Measurements from ENCODE around the gene GPS1. TPM values are rescaled to one million over a fixed set of nuclear protein-coding genes. Genes with fewer than 3 reads are reported as not detected.

GPS1 gene
- total and polyA plus RNA-seq, 9 of the 15 experiments (the other 6 are each of a cell fraction or from before 2014, with no cell fraction given), result 3.1 to 167 (median 69.9) TPM

- TF ChIP-seq LEF1 (IDR thresholded peaks at IDR 0.05) (0 out of 2 replicates have a peak, but pooled peaks have one; percentile 14), ZNF764 (CRISPR knock-in tag; IDR thresholded peaks at IDR 0.05; ENCODE audit: low read depth) (no peak), CBX3 (IDR thresholded peaks at IDR 0.05; ENCODE audit: borderline replicate concordance in 1 of 2, low read length in 2 of 2) (no peak), PURB (CRISPR knock-in tag; IDR thresholded peaks at IDR 0.05; ENCODE audit: low read depth) (no peak), RBBP5 (IDR thresholded peaks at IDR 0.05; ENCODE audit: borderline replicate concordance, insufficient read depth, low read length, poor library complexity, severe bottlenecking) (no peak), TARDBP (IDR thresholded peaks at IDR 0.05) (no peak), ZNF143 (CRISPR knock-in tag; IDR thresholded peaks at IDR 0.05) (no peak), ZBTB33 (CRISPR knock-in tag; IDR thresholded peaks at IDR 0.05) (no peak), ZNF253 (CRISPR knock-in tag; conservative IDR thresholded peaks at IDR 0.05) (no peak), PREB (CRISPR knock-in tag; IDR thresholded peaks at IDR 0.05) (no peak), ZNF589 (CRISPR knock-in tag; IDR thresholded peaks at IDR 0.05; ENCODE audit: low read depth) (no peak), ZZZ3 (IDR thresholded peaks at IDR 0.05) (no peak), NEUROD1 (IDR thresholded peaks at IDR 0.05; ENCODE audit: borderline replicate concordance, low read depth, low read length, partially characterized antibody) (no peak), RBFOX2 (IDR thresholded peaks at IDR 0.05; ENCODE audit: low read depth, low read length) (no peak), NCOA1 (IDR thresholded peaks at IDR 0.05; ENCODE audit: low read depth) (no peak), TBL1XR1 (IDR thresholded peaks at IDR 0.05; ENCODE audit: low read length in 2 of 2) (no peak), MCM7 (IDR thresholded peaks at IDR 0.05) (no peak), WHSC1 (IDR thresholded peaks at IDR 0.05; ENCODE audit: low read length) (no peak), ZKSCAN1 (IDR thresholded peaks at IDR 0.05; ENCODE audit: low read depth, low read length) (no peak), KAT7 (CRISPR knock-in tag; IDR thresholded peaks at IDR 0.05; ENCODE audit: borderline replicate concordance) (peak; percentile 58; the same call in 1 of the 2 replicates), TSC22D4 (tag; IDR thresholded peaks at IDR 0.05) (no peak), ZNF830 (CRISPR knock-in tag; IDR thresholded peaks at IDR 0.05) (no peak), ZNF263 (CRISPR knock-in tag; IDR thresholded peaks at IDR 0.05; ENCODE audit: borderline replicate concordance) (no peak), TAF7 (tag; IDR thresholded peaks at IDR 0.05) (no peak), ATF4 (CRISPR knock-in tag; IDR thresholded peaks at IDR 0.05) (no peak), RB1 (IDR thresholded peaks at IDR 0.05; ENCODE audit: low read depth) (no peak), NFIX (CRISPR knock-in tag; IDR thresholded peaks at IDR 0.05; ENCODE audit: low read depth) (no peak), ETV6 (IDR thresholded peaks at IDR 0.05; ENCODE audit: borderline replicate concordance in 1 of 2, low read depth in 2 of 2, low read length in 1 of 2) (no peak), ETV6 (CRISPR knock-in tag; IDR thresholded peaks at IDR 0.05; ENCODE audit: borderline replicate concordance) (no peak)
These were observed 29.8 kb upstream of the GPS1 start (continued) for GRCh38 chr17:82021900-82022309.

All from K562 (cell line).